HG03439 (cell line): ENCODE measurements around the gene SLC26A1.

Experiments
- ATAC-seq: cut with Tn5 transposase; IDR thresholded peaks from one replicate; pipeline ENCODE4 v1.9.1; 2021; ENCODE audit warnings: mild to moderate bottlenecking, moderate library complexity; ENCODE audit not compliant: unreplicated experiment

SLC26A1 gene

GRCh38 chr4:1028574-1029220 is 35.5 kb upstream of the SLC26A1 start:
- ATAC-seq: no peak

GRCh38 chr4:1027915-1028238 is 34.7 kb upstream of the SLC26A1 start:
- no peak for ATAC-seq

- no peak for ATAC-seq
Observed at GRCh38 chr4:1027219-1027914, 34.2 kb upstream of the SLC26A1 start.

DNA sequence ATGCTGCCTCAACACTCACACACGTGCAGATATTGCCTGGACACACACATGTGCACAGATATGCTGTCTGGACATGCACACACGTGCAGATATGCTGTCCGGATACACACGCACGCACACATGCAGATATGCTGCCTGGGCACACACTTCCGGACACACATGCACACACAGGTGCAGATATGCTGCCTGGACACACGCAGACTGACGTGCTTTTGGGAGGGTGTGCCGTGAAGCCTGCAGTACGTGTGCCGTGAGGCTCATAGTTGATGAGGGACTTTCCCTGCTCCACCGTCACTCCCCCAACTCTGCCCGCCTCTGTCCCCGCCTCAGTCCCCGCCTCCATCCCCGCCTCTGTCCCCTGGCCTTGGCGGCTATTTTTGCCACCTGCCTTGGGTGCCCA is 32.9 kb upstream of the SLC26A1 start:
- peak; percentile 53 for ATAC-seq

DNA sequence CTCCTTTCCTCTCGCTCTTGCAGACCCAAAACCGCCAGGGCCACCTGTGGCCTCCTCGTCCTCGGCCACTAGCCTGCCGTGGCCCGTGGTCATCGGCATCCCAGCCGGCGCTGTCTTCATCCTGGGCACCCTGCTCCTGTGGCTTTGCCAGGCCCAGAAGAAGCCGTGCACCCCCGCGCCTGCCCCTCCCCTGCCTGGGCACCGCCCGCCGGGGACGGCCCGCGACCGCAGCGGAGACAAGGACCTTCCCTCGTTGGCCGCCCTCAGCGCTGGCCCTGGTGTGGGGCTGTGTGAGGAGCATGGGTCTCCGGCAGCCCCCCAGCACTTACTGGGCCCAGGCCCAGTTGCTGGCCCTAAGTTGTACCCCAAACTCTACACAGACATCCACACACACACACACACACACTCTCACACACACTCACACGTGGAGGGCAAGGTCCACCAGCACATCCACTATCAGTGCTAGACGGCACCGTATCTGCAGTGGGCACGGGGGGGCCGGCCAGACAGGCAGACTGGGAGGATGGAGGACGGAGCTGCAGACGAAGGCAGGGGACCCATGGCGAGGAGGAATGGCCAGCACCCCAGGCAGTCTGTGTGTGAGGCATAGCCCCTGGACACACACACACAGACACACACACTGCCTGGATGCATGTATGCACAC is 31.8 kb upstream of the SLC26A1 start:
- ATAC-seq: no peak

GRCh38 chr4:1023895-1024740 is 30.9 kb upstream of the SLC26A1 start:
- no peak for ATAC-seq

GRCh38 chr4:1023075-1023640 is 30.0 kb upstream of the SLC26A1 start:
- ATAC-seq: no peak

DNA sequence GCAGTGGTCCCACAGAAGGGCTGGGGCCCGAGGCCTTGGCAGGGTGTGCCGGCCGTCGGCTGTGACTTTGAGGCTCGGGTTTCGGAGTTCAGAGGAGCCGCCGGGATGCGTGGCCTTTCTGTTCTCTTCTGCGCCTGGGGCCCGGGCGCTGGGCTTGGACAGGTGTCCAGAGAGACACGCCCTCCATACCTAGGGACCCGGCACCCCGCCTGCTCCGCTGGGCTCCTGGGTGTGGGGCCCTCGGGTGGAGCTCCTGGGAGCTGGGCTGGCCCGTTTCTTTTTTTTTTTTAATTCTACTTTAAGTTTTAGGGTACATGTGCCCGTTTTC is 29.5 kb upstream of the SLC26A1 start:
- ATAC-seq: no peak

DNA sequence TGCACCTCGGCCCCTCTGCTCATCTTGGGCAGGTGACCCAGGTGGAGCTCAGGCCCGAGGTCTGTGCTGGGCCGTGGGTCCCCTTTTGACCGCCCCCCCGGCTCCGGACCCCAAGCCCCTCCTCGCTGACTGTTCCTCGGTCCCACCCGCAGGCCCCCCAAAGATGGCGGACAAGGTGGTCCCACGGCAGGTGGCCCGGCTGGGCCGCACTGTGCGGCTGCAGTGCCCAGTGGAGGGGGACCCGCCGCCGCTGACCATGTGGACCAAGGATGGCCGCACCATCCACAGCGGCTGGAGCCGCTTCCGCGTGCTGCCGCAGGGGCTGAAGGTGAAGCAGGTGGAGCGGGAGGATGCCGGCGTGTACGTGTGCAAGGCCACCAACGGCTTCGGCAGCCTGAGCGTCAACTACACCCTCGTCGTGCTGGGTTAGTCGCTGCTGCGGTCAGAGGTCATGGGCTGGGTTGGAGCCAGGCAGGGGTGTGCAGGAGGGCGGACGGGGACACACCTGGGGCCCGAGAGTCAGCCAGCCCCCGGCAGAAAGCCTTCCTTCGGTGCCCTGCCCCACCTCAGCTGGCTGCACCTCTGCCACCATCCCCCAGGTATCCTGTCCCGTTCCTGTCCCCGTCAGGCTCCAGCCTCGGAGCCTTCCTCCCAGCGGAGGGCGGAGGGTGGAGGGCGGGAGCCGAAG is 29.0 kb upstream of the SLC26A1 start:
- no peak for ATAC-seq

- ATAC-seq: peak; percentile 67
Observed at GRCh38 chr4:1021386-1022050, 28.3 kb upstream of the SLC26A1 start.

DNA sequence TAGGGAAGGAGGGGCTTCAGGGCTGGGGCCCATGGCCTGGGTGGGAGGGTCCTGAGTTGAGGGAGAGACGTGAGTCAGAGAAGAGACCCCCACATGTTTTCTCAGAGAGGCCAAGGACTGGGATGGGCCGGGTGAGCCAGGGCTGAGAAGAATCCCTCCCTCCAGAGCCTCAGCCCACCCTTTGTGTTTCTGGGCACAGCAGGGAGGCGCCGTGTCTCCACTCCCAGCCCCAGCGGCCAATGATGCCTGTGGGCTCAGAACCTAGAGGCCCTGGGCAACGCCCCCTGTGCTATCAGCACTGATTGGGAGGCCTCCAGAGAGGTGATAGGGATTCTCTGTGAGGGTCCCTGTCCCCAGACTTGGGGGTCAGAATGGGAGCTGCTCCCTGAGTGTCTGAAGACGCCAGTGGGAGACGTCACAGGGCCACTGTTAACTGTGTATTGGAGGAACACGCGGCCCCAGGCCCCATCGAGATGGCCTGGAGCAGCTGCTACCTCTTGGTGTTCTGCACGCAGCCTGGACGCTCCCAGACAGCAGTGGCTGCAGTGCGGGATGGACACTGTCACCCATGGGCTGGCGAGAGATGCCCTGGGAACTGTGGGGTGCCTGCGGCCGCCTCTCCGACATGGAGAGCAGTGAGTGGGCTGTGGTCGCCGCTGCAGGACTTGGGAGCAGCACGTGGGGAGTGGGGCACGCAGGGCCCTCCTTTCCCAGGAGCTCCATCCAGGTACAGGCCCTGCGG is 26.7 kb upstream of the SLC26A1 start:
- ATAC-seq: no peak

GRCh38 chr4:1019320-1019719 is 26.1 kb upstream of the SLC26A1 start:
- no peak for ATAC-seq

- ATAC-seq: no peak
Observed at GRCh38 chr4:1018147-1019020, 25.2 kb upstream of the SLC26A1 start.

- no peak for ATAC-seq
Observed at GRCh38 chr4:1017706-1018105, 24.5 kb upstream of the SLC26A1 start.

- ATAC-seq: no peak
Observed at GRCh38 chr4:1017211-1017610, 24.0 kb upstream of the SLC26A1 start.

- ATAC-seq: no peak
Observed at GRCh38 chr4:1015746-1016145, 22.5 kb upstream of the SLC26A1 start.

DNA sequence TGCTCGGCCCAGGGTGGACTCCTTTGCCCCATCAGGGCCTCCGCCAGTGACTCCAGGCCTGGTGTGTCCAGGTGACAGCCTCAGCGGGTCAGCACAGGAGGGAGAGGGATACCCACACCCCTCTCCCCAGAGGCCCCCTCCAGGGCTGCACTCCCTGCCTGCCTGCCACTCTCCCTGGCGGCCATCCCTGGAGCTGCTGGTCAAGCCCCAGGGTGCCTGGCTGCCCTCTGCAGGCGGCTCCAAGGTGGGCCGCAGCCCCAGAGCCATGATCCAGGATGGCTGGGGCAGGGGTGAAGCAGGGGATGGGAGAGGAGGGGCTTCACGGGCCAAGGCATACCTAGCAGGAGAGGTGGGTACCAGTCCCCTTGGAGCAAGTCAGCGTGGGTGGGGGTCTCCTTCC is 22.0 kb upstream of the SLC26A1 start:
- no peak for ATAC-seq
